SK-N-SH (cell line): Measurements from ENCODE around the gene IL1R2. TPM values are rescaled to one million over a fixed set of nuclear protein-coding genes. Genes with fewer than 3 reads are reported as not detected.
A peak's percentile ranks its signal among the peaks of the same experiment; 100 is the strongest.

ENCODE experiments used
- CTCF ChIA-PET: fragments of 300-600, 350-600 bp; formaldehyde crosslinking; extraction: SDS; loops from one replicate; lab custom pipeline; 2021; lab: Yijun Ruan, JAX
- POLR2A ChIA-PET: fragments of 350-600 bp; sonication (Branson Sonifier 250); formaldehyde crosslinking; extraction: SDS; loops from one replicate; lab custom pipeline; 2020; ENCODE audit warnings: antibody characterized with exemption, inconsistent platforms; lab: Yijun Ruan, JAX
- DNase-seq: peaks from one replicate; pipeline ENCODE4 v3.0.0; 2012
- H2AFZ ChIP-seq: fragments of 200-600 bp; sonication (generic); 2 replicates; pipeline ENCODE4 v1.8.1; 2016; ENCODE audit warnings: antibody characterized with exemption, mild to moderate bottlenecking, low read depth
- H3F3A ChIP-seq: fragments of 200-600 bp; sonication (generic); replicated peaks from 2 replicates; pipeline ENCODE3; 2016; ENCODE audit warnings: antibody characterized with exemption, mild to moderate bottlenecking; ENCODE audit not compliant: insufficient read depth
- H3K27ac ChIP-seq, 2 experiments: fragments of 200-500 bp in 1 of 2; fragments of 200-600 bp in 1 of 2; sonication (Bioruptor generic) in 1 of 2; sonication (generic), shearing (Covaris generic) in 1 of 2; 2 replicates each; pipeline versions ENCODE4 v1.5.1 to v1.6.1; 2014 to 2016; ENCODE audit warnings: low read depth in 2 of 2, inconsistent platforms in 1 of 2, low read length in 1 of 2, mild to moderate bottlenecking in 1 of 2, mixed read lengths in 1 of 2
- H3K27me3 ChIP-seq: fragments of 200-600 bp; sonication (generic), shearing (Covaris generic); 2 replicates; pipeline ENCODE4 v1.6.1; 2016; ENCODE audit warnings: mixed run types; ENCODE audit not compliant: insufficient read depth
- H3K36me3 ChIP-seq, 2 experiments: fragments of 200-500 bp in 1 of 2; fragments of 200-600 bp in 1 of 2; sonication (Bioruptor generic) in 1 of 2; sonication (generic) in 1 of 2; replicated peaks in 1 of 2; 2 replicates each; pipeline versions ENCODE3 to v1.5.1; 2014 to 2016; ENCODE audit warnings: low read length in 1 of 2, mild to moderate bottlenecking in 1 of 2; ENCODE audit not compliant: insufficient read depth in 2 of 2, control insufficient read depth in 1 of 2
- H3K4me1 ChIP-seq, 2 experiments: fragments of 200-500 bp in 1 of 2; fragments of 200-600 bp in 1 of 2; sonication (Bioruptor generic) in 1 of 2; sonication (generic), shearing (Covaris generic) in 1 of 2; 2 replicates each; pipeline versions ENCODE4 v1.5.1 to v1.6.1; 2014 to 2016; ENCODE audit warnings: low read depth in 1 of 2, low read length in 1 of 2, mixed run types in 1 of 2; ENCODE audit not compliant: insufficient read depth in 2 of 2, control insufficient read depth in 1 of 2
- H3K4me2 ChIP-seq: fragments of 200-600 bp; sonication (generic), shearing (Covaris generic); 2 replicates; pipeline ENCODE4 v1.6.1; 2017; ENCODE audit warnings: mixed run types
- H3K4me3 ChIP-seq, 2 experiments: fragments of 200-500 bp in 1 of 2; fragments of 200-600 bp in 1 of 2; sonication (Bioruptor generic) in 1 of 2; sonication (generic), shearing (Covaris generic) in 1 of 2; 2 replicates each; pipeline versions ENCODE4 v1.5.1 to v1.8.1; 2014 to 2016; ENCODE audit warnings: low read depth in 2 of 2, inconsistent platforms in 1 of 2, low read length in 1 of 2, mild to moderate bottlenecking in 1 of 2, mixed read lengths in 1 of 2, moderate library complexity in 1 of 2
- H3K79me2 ChIP-seq: fragments of 200-600 bp; sonication (generic); 2 replicates; pipeline ENCODE4 v1.8.1; 2017; ENCODE audit warnings: mild to moderate bottlenecking; ENCODE audit not compliant: insufficient read depth
- H3K9ac ChIP-seq: fragments of 200-600 bp; sonication (generic); 2 replicates; pipeline ENCODE4 v1.6.1; 2017; ENCODE audit warnings: mixed run types
- H3K9me2 ChIP-seq: fragments of 200-600 bp; sonication (generic); 2 replicates; pipeline ENCODE4 v1.6.1; 2017; ENCODE audit warnings: mixed run types
- H3K9me3 ChIP-seq: fragments of 200-600 bp; sonication (generic); 2 replicates; pipeline ENCODE4 v1.6.1; 2017; ENCODE audit warnings: mixed run types, mild to moderate bottlenecking, moderate library complexity
- H4K20me1 ChIP-seq: fragments of 200-600 bp; sonication (generic); 2 replicates; pipeline ENCODE4 v1.6.1; 2017; ENCODE audit warnings: mild to moderate bottlenecking, mixed run types; ENCODE audit not compliant: insufficient read depth
- CHD2 ChIP-seq: fragments of 150-350 bp; IDR thresholded peaks from 2 replicates; pipeline ENCODE4 v1.6.1; 2018; ENCODE audit warnings: low read length; ENCODE audit not compliant: partially characterized antibody
- ELF1 ChIP-seq: IDR thresholded peaks from 2 replicates; pipeline ENCODE4 v1.4.0; 2012
- GABPA ChIP-seq: IDR thresholded peaks from 2 replicates; pipeline ENCODE4 v1.4.0; 2012; ENCODE audit warnings: low read depth, mild to moderate bottlenecking
- GATA2 ChIP-seq: sonication (generic); formaldehyde crosslinking; IDR thresholded peaks from 2 replicates; pipeline ENCODE4 v1.5.0; 2020; ENCODE audit warnings: mild to moderate bottlenecking, missing genetic modification reagents
- JUND ChIP-seq: IDR thresholded peaks from 2 replicates; pipeline ENCODE4 v1.4.0; 2012
- MEF2A ChIP-seq: IDR thresholded peaks from 2 replicates; pipeline ENCODE4 v1.4.0; 2012; ENCODE audit warnings: low read depth, borderline replicate concordance
- MXI1 ChIP-seq: IDR thresholded peaks from 2 replicates; pipeline ENCODE4 v1.6.1; 2012; ENCODE audit warnings: mild to moderate bottlenecking, low read depth, low read length, improper control_type of control experiment
- RAD21 ChIP-seq: IDR thresholded peaks from 2 replicates; pipeline ENCODE4 v1.6.1; 2012; ENCODE audit warnings: mild to moderate bottlenecking, low read length
- RFX5 ChIP-seq: IDR thresholded peaks from 2 replicates; pipeline ENCODE4 v1.6.1; 2012; ENCODE audit warnings: mild to moderate bottlenecking, improper control_type of control experiment, low read length
- SMC3 ChIP-seq: IDR thresholded peaks from 2 replicates; pipeline ENCODE4 v1.6.1; 2012; ENCODE audit warnings: low read depth, low read length, improper control_type of control experiment
- TAF1 ChIP-seq: IDR thresholded peaks from 2 replicates; pipeline ENCODE4 v1.6.1; 2012; ENCODE audit warnings: low read depth, mild to moderate bottlenecking, low read length, moderate library complexity, borderline replicate concordance
- TCF12 ChIP-seq: IDR thresholded peaks from 2 replicates; pipeline ENCODE4 v1.4.0; 2012
- WGBS: methylation state at CpG from one replicate; pipeline ENCODE4 v1.1.6; 2017; ENCODE audit warnings: low lambda C conversion rate; 5-methylcytosine and 5-hydroxymethylcytosine counted together
- polyA plus RNA-seq, 3 experiments: library from polyadenylated mRNA; depleted of rRNA; stranded (reverse); fragments of >200 nt; gene quantifications; 2 replicates each; pipeline ENCODE4 v1.2.3, GENCODE V29; 2012
- TF ChIP-seq, protein P1 (sequence below): IDR thresholded peaks from 2 replicates; pipeline ENCODE4; 2012
- TF ChIP-seq, protein P2 (sequence below): fragments of 200-600 bp; sonication (generic); IDR thresholded peaks from 2 replicates; pipeline ENCODE4 v1.6.1; 2017; ENCODE audit warnings: antibody characterized with exemption, mild to moderate bottlenecking, moderate library complexity
- TF ChIP-seq, protein P3 (sequence below): IDR thresholded peaks from 2 replicates; pipeline ENCODE4 v1.4.0; 2012; ENCODE audit warnings: low read depth, borderline replicate concordance
- TF ChIP-seq, protein P4 (sequence below): IDR thresholded peaks from 2 replicates; pipeline ENCODE4 v1.4.0; 2012; ENCODE audit warnings: low read depth, borderline replicate concordance

Gene IL1R2
- polyA plus RNA-seq, 1 of the 3 experiments (the other 2 are of a cell fraction) = 0.16 TPM

DNA sequence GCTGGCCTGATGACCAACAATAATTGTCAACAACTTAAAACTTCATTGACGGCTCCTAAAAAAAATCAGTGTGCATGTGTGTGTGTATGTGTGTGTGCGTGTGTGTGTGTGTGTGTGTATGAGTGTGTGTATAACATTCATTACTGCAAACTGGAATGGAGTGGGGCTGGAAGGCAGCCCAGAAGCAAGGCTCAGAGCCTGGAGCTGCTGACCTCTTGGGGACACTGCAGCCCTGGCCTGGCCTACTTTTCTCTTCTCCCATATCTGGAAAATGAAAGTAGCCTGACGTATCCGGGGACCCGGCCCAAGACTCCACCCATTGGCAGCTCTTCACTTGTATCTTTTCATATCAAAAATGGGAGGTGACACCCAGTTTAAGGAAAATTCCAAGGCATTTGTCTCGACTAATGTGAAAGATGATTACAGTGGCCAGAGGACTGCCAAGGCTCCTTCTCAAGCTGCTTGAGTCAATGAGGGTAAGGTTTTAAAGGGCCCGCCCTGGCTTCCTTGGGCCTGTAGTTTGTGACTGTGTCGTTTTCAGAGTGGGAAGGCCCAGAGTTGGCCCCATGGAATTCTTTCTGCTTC lies 78.4 kb downstream of the IL1R2 start:
- peak overlapping the region; percentile 22; the same call in 1 of the 2 replicates for H3K9ac ChIP-seq
- H3K79me2 ChIP-seq = no peaks in the 10 kb centered on the region
- TF ChIP-seq, protein P1, sequence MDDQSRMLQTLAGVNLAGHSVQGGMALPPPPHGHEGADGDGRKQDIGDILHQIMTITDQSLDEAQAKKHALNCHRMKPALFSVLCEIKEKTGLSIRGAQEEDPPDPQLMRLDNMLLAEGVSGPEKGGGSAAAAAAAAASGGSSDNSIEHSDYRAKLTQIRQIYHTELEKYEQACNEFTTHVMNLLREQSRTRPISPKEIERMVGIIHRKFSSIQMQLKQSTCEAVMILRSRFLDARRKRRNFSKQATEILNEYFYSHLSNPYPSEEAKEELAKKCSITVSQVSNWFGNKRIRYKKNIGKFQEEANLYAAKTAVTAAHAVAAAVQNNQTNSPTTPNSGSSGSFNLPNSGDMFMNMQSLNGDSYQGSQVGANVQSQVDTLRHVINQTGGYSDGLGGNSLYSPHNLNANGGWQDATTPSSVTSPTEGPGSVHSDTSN = peak; percentile 12; the same call in 1 of the 2 replicates
- TF ChIP-seq, protein P2, sequence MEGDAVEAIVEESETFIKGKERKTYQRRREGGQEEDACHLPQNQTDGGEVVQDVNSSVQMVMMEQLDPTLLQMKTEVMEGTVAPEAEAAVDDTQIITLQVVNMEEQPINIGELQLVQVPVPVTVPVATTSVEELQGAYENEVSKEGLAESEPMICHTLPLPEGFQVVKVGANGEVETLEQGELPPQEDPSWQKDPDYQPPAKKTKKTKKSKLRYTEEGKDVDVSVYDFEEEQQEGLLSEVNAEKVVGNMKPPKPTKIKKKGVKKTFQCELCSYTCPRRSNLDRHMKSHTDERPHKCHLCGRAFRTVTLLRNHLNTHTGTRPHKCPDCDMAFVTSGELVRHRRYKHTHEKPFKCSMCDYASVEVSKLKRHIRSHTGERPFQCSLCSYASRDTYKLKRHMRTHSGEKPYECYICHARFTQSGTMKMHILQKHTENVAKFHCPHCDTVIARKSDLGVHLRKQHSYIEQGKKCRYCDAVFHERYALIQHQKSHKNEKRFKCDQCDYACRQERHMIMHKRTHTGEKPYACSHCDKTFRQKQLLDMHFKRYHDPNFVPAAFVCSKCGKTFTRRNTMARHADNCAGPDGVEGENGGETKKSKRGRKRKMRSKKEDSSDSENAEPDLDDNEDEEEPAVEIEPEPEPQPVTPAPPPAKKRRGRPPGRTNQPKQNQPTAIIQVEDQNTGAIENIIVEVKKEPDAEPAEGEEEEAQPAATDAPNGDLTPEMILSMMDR = peak; percentile 27
- no peak for TF ChIP-seq CHD2
- 0 out of 2 replicates have a peak, but pooled peaks have one; percentile 11 for TF ChIP-seq SMC3
- no peak for TF ChIP-seq ELF1
- H3K4me2 ChIP-seq = peak overlapping the region; percentile 31; the same call in 1 of the 2 replicates
- peak overlapping the region in 1 of 2 experiments; percentile 54; a peak in 2 of 4 replicates for H3K27ac ChIP-seq
- peaks cover 8% of the 10 kb centered on the region for H3F3A ChIP-seq
- H3K4me1 ChIP-seq = peaks cover 6 to 7% of the 10 kb centered on the region in 2 experiments; a peak in 3 of 4 replicates
- 52% methylated on average over 7 of the region's 8 CpGs for WGBS
- H4K20me1 ChIP-seq = no peaks in the 10 kb centered on the region
- DNase-seq = no peak
- H2AFZ ChIP-seq = peak overlapping the region; percentile 66; the same call in 1 of the 2 replicates
- H3K9me3 ChIP-seq = no peaks in the 10 kb centered on the region
- H3K4me3 ChIP-seq = 0 out of 4 replicates have a peak overlapping the region, but pooled peaks of 1 of the 2 experiments have one; percentile 17
- no peaks in the 10 kb centered on the region for H3K9me2 ChIP-seq
- H3K27me3 ChIP-seq = no peaks in the 10 kb centered on the region
- POLR2A ChIA-PET = no interaction called here
- no peaks in the 10 kb centered on the region for H3K36me3 ChIP-seq
- CTCF ChIA-PET = interaction anchor here (1.2 kb wide), 1 partner anchor 22 kb away, joined by 3 read pairs; no protein-coding TSS in a partner anchor

DNA sequence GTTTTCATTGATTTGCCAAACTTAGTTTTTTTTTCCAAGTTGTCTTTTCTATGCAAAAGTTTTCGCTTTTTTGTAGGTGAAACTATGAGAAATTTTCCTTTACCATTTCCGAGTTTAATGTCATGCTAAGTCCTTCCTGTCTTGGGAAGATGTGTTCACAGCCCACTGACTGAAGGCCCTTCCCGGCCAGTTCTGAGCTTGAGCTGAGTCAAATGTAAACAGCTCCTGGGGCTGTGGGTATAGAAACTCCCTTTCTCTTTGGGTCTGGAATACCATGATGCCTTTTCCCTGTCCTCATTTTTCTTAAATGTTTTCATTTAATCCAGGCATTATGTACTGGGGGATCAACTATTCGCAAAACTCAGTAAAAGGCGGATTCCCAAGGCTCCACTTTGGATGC lies 81.0 kb downstream of the IL1R2 start:
- Histone ChIP-seq H4K20me1 (no peaks in the 10 kb centered on the region), H3F3A (no peaks in the 10 kb centered on the region), H3K4me1 (no peaks in the 10 kb centered on the region; a peak in 1 of 4 replicates), H2AFZ (no peak overlapping the region), H3K9ac (no peak overlapping the region), H3K9me2 (no peaks in the 10 kb centered on the region), H3K4me2 (no peak overlapping the region), H3K4me3 (no peak overlapping the region), H3K36me3 (no peaks in the 10 kb centered on the region), H3K27ac (no peak overlapping the region), H3K27me3 (no peaks in the 10 kb centered on the region), H3K79me2 (no peaks in the 10 kb centered on the region), H3K9me3 (peaks cover 5% of the 10 kb centered on the region; the same call in 1 of the 2 replicates)
- no peak for DNase-seq
- ChIA-PET POLR2A (no interaction called here), CTCF (interaction anchor here (0.5 kb wide), 1 partner anchor 168 kb away, joined by 3 read pairs; no protein-coding TSS in a partner anchor)
- 94% methylated on average over 5 of the region's 5 CpGs for WGBS
- TF ChIP-seq MXI1 (no peak), TAF1 (no peak), JUND (no peak), MEF2A (no peak), RAD21 (no peak), GABPA (no peak), GATA2 (CRISPR knock-in tag) (no peak), TCF12 (no peak), RFX5 (no peak)
- TF ChIP-seq, protein P3, sequence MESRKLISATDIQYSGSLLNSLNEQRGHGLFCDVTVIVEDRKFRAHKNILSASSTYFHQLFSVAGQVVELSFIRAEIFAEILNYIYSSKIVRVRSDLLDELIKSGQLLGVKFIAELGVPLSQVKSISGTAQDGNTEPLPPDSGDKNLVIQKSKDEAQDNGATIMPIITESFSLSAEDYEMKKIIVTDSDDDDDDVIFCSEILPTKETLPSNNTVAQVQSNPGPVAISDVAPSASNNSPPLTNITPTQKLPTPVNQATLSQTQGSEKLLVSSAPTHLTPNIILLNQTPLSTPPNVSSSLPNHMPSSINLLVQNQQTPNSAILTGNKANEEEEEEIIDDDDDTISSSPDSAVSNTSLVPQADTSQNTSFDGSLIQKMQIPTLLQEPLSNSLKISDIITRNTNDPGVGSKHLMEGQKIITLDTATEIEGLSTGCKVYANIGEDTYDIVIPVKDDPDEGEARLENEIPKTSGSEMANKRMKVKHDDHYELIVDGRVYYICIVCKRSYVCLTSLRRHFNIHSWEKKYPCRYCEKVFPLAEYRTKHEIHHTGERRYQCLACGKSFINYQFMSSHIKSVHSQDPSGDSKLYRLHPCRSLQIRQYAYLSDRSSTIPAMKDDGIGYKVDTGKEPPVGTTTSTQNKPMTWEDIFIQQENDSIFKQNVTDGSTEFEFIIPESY = no peak
- TF ChIP-seq, protein P2 = no peak
- TF ChIP-seq, protein P4, sequence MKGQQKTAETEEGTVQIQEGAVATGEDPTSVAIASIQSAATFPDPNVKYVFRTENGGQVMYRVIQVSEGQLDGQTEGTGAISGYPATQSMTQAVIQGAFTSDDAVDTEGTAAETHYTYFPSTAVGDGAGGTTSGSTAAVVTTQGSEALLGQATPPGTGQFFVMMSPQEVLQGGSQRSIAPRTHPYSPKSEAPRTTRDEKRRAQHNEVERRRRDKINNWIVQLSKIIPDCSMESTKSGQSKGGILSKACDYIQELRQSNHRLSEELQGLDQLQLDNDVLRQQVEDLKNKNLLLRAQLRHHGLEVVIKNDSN = no peak
